Testis (tissue), 3 donors: Measurements from ENCODE around the gene PLN. TPM values are rescaled to one million over a fixed set of nuclear protein-coding genes. Genes with fewer than 3 reads are reported as not detected.

ENCODE experiments used
- DNase-seq: peaks from one replicate; pipeline ENCODE4 v3.0.0-alpha.2; 2019
- H3K27ac ChIP-seq, 2 donors: fragments of 200-600 bp; sonication (generic); one replicate each; pipeline ENCODE4 v1.5.1; 2019
- H3K27me3 ChIP-seq: fragments of 200-600 bp; sonication (generic); one replicate; pipeline ENCODE4 v1.5.1; 2019
- H3K36me3 ChIP-seq: fragments of 200-600 bp; sonication (generic); one replicate; pipeline ENCODE4 v1.5.1; 2017; ENCODE audit warnings: low read depth; ENCODE audit errors: missing control alignments
- H3K4me1 ChIP-seq: fragments of 200-600 bp; sonication (generic); one replicate; pipeline ENCODE4 v1.5.1; 2019
- H3K4me3 ChIP-seq, 2 donors: fragments of 200-600 bp; sonication (generic); one replicate each; pipeline ENCODE4 v1.5.1; 2017 to 2019
- H3K9me3 ChIP-seq: fragments of 200-600 bp; sonication (generic); one replicate; pipeline ENCODE4 v1.5.1; 2017
- CTCF ChIP-seq, 3 experiments: fragments of 450-650 bp in 2 of 3; fragments of 200-600 bp in 1 of 3; sonication (generic) in 1 of 3; IDR thresholded peaks; one replicate each; pipeline ENCODE4 v1.5.1; 2016 to 2019; ENCODE audit warnings: antibody characterized with exemption in 3 of 3, mild to moderate bottlenecking in 2 of 3, moderate library complexity in 1 of 3
- POLR2A ChIP-seq: fragments of 450-650 bp; IDR thresholded peaks from one replicate; pipeline ENCODE4 v1.6.1; 2017; ENCODE audit warnings: antibody characterized with exemption, mild to moderate bottlenecking, moderate library complexity
- WGBS, 2 donors: methylation state at CpG; one replicate each; pipeline ENCODE4 v1.1.5; 2018; 5-methylcytosine and 5-hydroxymethylcytosine counted together
- intact Hi-C: fragments of 100-400 bp; cut with DNase I; formaldehyde crosslinking; loops from one replicate; pipeline ENCODE4 v1.15.1; 2023; ENCODE audit warnings: low total_unique reads
- polyA plus RNA-seq: library from polyadenylated mRNA; stranded (reverse); fragments of 350-450 nt; fragmentation: Illumina TruSeq; extraction: RNeasy Lipid Tissue Mini Kit (QIAGEN cat#74804); gene quantifications from one replicate; pipeline ENCODE4 v1.2.3, GENCODE V29; 2014; ENCODE audit warnings: low read depth, low replicate concordance; ENCODE audit not compliant: insufficient read depth
- total RNA-seq, 2 donors: library from RNA; depleted of rRNA; stranded (reverse); fragments of >200 nt; gene quantifications; one replicate each; pipeline ENCODE4 v1.2.3, GENCODE V29; 2016

PLN gene
- total and polyA plus RNA-seq, 3 donors from 2014 or later, result 2.0 to 15.2 (median 5.0) TPM

DNA sequence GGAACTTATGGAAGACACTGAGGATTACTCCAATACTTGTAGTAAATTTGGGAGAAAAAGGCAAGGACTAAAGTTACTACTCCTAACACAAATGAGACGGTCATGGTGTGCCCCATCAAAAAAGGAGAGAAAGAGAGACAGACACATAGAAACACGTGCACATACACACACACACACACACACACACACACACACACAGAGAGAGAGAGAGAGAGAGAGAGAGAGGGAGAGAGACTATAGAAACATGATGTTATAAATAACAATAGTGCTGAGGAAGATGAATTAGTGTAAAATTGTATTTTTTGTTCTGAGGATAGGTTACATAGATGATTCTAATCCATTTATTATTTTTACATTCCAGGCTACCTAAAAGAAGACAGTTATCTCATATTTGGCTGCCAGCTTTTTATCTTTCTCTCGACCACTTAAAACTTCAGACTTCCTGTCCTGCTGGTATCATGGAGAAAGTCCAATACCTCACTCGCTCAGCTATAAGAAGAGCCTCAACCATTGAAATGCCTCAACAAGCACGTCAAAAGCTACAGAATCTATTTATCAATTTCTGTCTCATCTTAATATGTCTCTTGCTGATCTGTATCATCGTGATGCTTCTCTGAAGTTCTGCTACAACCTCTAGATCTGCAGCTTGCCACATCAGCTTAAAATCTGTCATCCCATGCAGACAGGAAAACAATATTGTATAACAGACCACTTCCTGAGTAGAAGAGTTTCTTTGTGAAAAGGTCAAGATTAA is 10.5 kb downstream of the PLN start:
- H3K4me1 ChIP-seq, result peaks cover 3% of the 10 kb centered on the region
- H3K27me3 ChIP-seq, result no peaks in the 10 kb centered on the region
- no peaks in the 10 kb centered on the region for H3K36me3 ChIP-seq
- no peaks in the 10 kb centered on the region for H3K9me3 ChIP-seq
- DNase-seq, result no peak
- H3K4me3 ChIP-seq, result no peak overlapping the region
- intact Hi-C loops, result no loop called here
- H3K27ac ChIP-seq, result no peak overlapping the region
- TF ChIP-seq POLR2A (no peak), CTCF (IDR thresholded peaks at IDR 0.05) (no peak)
- WGBS, 2 donors, result 67 to 75% methylated on average over 6 of the region's 6 CpGs

GRCh38 chr6:118559659-118560058 is 11.6 kb downstream of the PLN start:
- H3K4me1 ChIP-seq, result peaks cover 3% of the 10 kb centered on the region
- H3K9me3 ChIP-seq, result no peaks in the 10 kb centered on the region
- H3K36me3 ChIP-seq, result no peaks in the 10 kb centered on the region
- H3K27me3 ChIP-seq, result no peaks in the 10 kb centered on the region
- DNase-seq, result no peak
- no peak overlapping the region for H3K27ac ChIP-seq
- intact Hi-C loops, result no loop called here
- no peak overlapping the region for H3K4me3 ChIP-seq
- no peak for TF ChIP-seq POLR2A
- no peak for TF ChIP-seq CTCF (IDR thresholded peaks at IDR 0.05)

- H3K27me3 ChIP-seq, result no peaks in the 10 kb centered on the region
- DNase-seq, result no peak
- intact Hi-C loops, result no loop called here
- WGBS, 2 donors, result 39 to 59% methylated on average over 1 of the region's 1 CpG
- no peaks in the 10 kb centered on the region for H3K36me3 ChIP-seq
- no peaks in the 10 kb centered on the region for H3K9me3 ChIP-seq
- peaks cover 3% of the 10 kb centered on the region for H3K4me1 ChIP-seq
- no peak overlapping the region for H3K4me3 ChIP-seq
- TF ChIP-seq POLR2A (no peak), CTCF (IDR thresholded peaks at IDR 0.05) (no peak)
- no peak overlapping the region for H3K27ac ChIP-seq
Observed at GRCh38 chr6:118562248-118562647, 14.2 kb downstream of the PLN start.

DNA sequence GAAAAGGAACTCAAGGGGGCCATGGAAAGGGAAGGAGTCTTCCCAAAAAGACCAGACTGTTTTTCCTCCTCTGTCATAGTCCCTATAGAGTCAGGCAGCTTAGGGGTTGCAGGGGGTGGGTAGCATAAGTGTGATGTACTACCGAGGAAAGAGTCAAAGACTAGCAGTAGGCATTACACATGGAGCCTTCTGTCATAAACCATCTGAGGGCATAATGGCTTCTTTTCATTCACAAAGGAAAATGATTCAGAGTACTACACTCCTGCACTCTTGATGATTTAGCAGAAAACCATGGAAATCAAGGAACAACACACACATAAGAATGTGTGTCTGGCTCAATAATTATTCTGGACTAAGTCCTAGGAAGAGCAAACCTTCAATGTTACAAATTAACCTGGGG is 14.9 kb downstream of the PLN start:
- no peak overlapping the region for H3K27ac ChIP-seq
- no peak overlapping the region for H3K4me3 ChIP-seq
- TF ChIP-seq CTCF (IDR thresholded peaks at IDR 0.05), result no peak
- TF ChIP-seq POLR2A, result no peak
- WGBS, 2 donors, result 74 to 82% methylated on average over 1 of the region's 1 CpG
- H3K36me3 ChIP-seq, result no peaks in the 10 kb centered on the region
- DNase-seq, result no peak
- intact Hi-C loops, result no loop called here
- H3K9me3 ChIP-seq, result no peaks in the 10 kb centered on the region
- no peaks in the 10 kb centered on the region for H3K27me3 ChIP-seq
- peaks cover 3% of the 10 kb centered on the region for H3K4me1 ChIP-seq

GRCh38 chr6:118565311-118565960 is 17.3 kb downstream of the PLN start:
- no peaks in the 10 kb centered on the region for H3K36me3 ChIP-seq
- DNase-seq, result no peak
- TF ChIP-seq CTCF (IDR thresholded peaks at IDR 0.05) (peak in 1 of 3 experiments; percentile 29), POLR2A (no peak)
- intact Hi-C loops, result no loop called here
- H3K27ac ChIP-seq, result no peak overlapping the region
- peaks cover 3% of the 10 kb centered on the region for H3K4me1 ChIP-seq
- H3K9me3 ChIP-seq, result no peaks in the 10 kb centered on the region
- WGBS, 2 donors, result 74 to 76% methylated on average over 5 of the region's 5 CpGs
- H3K4me3 ChIP-seq, result no peak overlapping the region
- no peaks in the 10 kb centered on the region for H3K27me3 ChIP-seq
